Measurements from ENCODE around the gene LINGO3.
A peak's percentile ranks its signal among the peaks of the same experiment; 100 is the strongest.
"Not testable (repeated sequence)": the region's sequence is repeated elsewhere in the genome, so short reads cannot be mapped to it uniquely, and the experiment has no call there.

LINGO3 gene

GRCh38 chr19:2283835-2284507, 24.0 kb downstream of the LINGO3 start:
- no peak for DNase-seq (ENCODE audit: low spot score)

DNA sequence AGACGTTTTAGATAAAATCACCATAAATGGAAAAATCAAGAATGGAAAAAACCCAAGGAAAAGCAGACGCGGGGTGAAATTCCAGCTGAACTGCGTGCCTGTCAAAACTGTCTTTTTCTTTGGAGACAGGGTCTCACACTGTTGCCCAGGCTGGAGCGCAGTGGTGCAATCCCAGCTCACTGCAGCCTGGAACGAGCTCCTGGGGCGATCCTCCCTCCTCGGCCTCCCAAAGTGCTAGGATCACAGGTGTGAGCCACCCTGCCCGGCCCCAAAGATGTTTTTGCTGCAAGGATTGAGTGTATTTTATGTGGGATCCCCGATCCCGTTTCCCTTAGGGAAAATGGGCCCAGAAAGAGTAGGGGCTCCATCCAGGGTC, 25.1 kb downstream of the LINGO3 start:
- no peak for DNase-seq (ENCODE audit: low spot score)

DNA sequence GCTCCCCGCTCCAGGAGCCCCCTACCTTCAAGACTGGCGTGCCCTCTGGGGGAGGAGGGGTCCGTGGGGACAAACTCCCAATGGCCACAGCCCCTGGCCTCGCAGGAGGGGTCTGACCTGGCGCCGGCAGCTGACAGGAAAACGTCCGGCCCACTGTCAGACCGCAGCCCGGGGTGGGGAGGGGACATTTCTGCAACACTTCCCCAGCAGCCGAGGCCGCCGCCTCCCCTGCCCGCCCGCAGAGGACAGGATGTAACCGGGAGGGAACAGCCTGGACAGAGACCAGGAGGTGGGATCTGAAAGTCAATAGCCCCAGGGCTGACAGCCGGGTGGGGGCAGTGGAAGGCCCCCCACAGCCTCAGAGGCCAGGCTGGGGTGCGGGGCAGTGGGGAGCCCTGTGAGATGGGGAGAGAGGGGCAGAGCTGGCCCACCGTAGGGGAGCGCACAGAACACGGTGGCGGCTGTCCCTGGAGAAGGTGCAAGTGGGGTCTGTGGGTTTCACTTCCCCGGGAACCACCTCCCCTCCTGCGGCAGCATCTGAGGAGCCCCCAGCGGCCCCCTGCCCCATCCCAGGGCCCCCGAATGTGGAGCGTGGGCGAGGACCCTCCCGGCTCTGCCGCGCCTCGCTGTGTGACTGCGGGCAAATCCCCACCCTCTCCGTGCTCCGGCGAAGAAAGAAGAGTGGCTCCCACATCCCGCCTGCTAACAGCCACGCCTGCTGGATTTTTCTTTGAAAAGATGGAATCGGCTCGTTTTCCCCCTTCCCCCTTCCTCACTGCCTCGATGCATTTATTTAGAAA, 25.7 kb downstream of the LINGO3 start, which contains the start of gene PEAK3:
PEAK3 (minus strand) TSS at position 114 of the 800 bp plus-strand sequence. CDS start 1,244 bp downstream, outside the sequence.
- no peak for DNase-seq (ENCODE audit: low spot score)

- DNase-seq (ENCODE audit: low spot score) = not testable (repeated sequence)
Measured at GRCh38 chr19:2281265-2282061, 26.5 kb downstream of the LINGO3 start.

GRCh38 chr19:2280633-2281264, 27.2 kb downstream of the LINGO3 start:
- DNase-seq (ENCODE audit: low spot score) = no peak

- no peak for DNase-seq (ENCODE audit: low spot score)
Measured at GRCh38 chr19:2278459-2279158, 29.3 kb downstream of the LINGO3 start.

DNA sequence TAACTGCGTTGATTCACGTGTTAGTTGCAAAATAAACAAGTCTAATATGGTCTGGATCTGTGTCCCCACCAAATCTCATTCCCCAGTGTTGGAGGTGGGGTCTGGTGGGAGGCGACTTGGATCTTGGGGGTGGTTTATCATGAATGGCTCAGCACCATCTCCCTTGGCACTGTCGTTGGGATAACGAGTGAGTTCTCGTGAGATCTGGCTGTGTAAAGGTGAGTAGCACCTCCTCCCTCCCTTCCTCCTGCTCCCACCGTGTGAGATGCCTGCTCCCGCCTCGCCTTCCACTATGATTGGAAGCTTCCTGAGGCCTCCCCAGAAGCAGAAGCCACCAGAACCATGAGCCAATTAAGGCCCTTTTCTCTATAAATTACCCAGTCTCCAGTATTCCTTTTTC, 30.8 kb downstream of the LINGO3 start:
- no peak for DNase-seq (ENCODE audit: low spot score)

DNA sequence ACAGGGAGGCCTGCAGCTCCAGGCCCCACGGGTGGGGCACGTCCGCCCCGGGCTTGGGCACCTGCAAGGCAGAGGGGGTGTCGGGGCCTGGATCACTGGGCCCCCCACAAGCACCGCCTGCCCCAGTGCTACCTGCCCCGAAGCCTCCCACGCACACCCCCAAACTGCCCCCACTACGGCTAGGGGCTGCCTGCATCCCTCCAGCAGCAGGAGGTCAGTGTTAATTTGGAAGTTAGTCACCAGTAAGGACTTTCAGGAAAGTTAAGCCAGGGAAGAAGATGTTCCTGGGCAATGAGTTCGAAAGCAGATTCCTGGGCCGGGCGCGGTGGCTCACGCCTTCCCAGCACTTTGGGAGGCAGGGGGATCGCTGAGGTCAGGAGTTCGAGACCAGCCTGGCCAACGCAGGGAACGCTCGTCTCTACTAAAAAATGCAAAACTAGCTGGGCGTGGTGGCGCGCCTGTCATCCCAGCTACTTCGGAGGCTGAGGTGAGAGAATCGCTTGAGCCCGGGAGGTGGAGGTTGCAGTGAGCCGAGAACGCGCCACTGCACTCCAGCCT, 31.4 kb downstream of the LINGO3 start:
- no peak for DNase-seq (ENCODE audit: low spot score)

- DNase-seq (ENCODE audit: low spot score) = no peak
Measured at GRCh38 chr19:2275588-2276428, 32.1 kb downstream of the LINGO3 start.

DNA sequence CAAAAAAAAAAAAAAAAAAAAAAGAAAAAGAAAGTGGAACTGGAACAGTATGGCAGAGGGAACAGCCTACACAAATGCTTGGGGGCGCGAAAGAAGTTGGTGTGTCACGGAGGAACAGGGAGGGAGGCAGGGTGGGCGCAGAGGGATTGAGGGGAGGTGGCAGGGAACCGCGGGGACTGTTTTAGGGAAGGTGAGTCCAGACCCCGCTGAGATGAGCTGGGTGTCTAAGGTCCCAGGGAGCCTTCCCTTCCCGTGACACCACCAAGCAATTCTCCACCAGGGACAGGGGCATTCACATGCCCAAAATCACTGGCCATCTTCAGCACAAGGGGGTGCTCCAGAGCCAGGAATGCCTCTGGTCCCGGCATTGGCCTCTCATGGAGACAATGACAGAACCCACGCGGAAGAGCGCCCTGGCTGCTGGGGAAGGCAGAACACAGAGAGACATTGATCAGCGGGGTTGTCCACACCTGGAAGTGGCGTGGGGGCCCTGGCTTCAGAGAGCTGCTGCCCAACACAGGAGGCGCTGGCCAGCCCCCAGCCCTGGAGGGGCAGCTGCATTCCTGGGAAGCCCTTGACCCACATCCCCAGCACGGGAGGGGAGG, 32.9 kb downstream of the LINGO3 start:
- DNase-seq (ENCODE audit: low spot score) = peak; percentile 77

DNA sequence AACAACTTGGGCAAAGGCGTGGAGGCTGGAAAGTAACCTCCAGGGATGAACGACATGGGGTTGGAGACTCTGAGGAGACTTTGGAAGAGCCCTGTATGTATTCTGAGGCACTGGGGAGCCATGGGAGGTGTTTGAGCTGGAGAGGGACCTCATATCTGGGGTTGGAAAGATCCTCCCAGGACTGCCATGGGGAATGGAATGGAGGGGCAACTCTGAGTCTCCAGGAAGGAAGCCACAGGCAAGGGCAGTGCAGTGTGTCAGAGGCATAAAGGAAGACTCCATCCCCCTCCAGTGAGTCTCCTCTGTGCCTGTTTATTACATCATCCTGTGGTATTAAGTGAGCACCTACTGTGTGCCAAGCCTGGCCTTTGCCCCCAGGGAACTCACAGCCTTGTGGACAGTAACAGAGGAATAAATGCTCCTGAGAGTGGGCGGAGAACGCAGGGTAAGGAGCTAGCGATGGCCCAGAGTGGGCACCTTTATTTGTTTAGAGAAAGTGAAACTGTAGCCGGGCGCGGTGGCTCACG, 33.7 kb downstream of the LINGO3 start:
- no peak for DNase-seq (ENCODE audit: low spot score)

DNA sequence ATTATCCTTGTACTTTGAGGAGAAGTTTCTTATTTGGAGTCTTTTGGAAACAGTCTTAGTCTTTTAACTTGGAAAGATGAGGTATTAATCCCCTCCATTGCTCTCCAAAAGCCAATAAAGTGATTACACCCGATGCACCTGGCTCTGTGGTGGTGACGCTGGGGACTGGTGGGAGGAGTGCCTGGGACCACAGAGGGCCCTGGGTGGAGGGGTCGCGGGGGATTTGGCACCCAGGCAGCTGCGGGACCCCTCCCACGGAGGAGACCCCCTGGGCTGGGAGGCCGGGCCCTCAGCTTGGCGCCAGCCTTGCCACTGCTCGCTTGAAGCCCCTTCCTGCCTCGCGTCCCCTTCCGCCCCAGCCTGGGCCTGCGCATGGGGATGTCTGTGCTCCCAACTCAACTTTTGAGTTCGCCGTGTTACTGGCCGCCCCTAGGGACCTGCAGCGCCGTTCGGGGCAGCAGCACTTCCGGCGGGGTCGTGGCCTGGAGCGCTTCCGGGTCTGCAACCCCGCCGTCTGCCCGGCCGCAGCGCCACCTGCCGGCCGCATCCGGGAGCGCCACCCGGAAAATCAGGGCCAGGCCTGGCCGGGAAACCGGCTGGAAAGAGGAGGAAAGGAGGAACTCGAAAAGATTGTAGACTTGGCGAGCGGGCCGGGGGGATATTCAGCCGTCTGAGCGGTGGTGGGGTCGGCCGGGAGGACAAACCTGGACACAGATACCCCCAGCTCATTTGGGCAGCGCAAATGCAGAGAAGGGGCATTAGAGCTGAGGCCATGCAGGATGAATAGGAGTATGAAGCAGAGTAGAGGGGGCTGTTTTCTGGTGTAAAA, 34.4 kb downstream of the LINGO3 start:
- DNase-seq (ENCODE audit: low spot score) = peak; percentile 85

DNA sequence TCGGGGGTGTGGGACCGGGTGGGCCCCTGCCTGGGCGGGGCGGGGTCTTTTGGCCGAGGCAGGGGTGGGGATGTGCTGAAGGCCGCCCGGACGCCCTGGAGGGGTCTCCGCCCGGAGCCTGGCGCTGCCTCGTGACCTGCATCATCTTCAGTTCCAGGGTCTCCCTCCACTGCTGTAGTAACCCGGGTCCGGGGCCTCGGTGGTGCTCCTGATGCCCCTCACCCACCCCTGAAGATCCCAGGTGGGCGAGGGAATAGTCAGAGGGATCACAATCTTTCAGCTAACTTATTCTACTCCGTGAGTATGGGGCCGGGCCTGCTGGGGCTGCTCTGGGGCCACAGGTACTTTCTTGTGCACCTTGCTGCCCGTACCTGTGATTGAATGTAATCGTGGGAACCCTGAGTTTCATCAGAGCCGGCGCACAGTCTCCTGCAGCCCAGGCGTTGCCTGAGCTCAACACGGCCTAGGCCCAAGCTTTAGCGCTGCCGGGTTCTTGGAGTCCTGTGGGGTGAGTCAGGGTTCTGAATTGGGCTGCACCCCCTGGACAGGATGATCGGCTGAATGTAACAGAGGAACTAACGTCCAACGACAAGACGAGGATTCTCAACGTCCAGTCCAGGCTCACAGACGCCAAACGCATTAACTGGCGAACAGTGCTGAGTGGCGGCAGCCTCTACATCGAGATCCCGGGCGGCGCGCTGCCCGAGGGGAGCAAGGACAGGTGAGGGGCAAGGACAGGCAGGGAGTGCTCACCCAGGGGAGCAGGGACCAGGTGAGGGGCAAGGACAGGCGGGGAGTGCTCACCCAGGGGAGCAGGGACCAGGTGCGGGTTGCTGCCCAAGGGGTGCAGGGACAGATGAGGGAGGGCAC, 36.5 kb downstream of the LINGO3 start:
- no peak for DNase-seq (ENCODE audit: low spot score)

DNA sequence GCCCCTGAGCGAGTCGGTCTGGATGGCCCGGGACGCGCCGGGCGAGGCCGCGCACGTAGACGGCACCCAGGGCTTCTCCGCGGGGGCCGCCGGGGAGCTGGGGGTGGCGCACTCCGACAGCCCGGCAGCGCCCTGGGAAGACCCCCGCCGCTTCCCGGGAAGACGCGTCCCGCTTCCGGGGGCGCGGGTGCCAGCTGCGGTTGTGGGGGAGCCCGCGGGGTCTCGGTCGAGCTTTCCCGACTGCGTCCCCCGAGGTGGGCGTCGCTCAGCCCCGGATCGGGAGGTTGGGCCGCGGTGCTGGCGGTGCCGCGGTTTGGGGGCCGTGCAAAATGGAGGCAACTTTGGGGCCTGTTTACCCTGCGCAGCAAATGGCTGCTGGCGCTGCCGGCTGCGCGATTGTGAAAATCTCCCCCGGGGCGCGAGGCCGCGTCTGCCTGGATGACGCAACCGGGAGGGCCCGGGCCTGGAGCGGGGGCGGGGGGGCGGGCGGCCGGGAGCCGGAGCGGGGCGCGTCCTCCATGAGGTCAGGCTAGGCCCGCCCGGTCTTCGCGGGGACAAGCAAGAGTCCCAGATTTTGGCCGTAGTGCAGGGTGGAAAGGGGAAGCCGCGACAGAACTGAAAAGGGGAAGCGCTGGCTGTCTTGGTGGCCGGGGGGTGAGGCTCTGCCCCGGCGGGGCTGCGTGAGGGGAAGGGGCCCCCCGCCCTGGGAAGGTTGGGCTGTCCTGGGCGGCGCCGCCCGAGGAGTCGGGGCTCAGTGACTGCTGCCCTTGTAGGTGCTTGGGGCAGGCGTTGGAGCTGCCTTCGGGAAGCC, 37.3 kb downstream of the LINGO3 start:
- DNase-seq (ENCODE audit: low spot score) = no peak

DNA sequence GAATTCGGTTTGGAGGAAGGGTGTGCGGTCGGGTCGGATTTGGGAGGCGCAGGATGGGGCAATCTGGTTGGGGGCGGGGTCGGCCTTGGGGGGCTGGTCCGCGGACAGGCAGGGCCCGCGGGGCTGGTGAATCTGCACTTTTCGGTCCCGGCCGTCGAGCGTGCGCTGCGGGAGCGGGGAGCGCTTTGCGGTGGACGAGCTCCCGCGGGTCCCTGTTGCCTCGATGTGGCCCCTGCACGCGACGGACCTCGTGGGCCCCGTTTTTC, 37.9 kb downstream of the LINGO3 start:
- no peak for DNase-seq (ENCODE audit: low spot score)

DNA sequence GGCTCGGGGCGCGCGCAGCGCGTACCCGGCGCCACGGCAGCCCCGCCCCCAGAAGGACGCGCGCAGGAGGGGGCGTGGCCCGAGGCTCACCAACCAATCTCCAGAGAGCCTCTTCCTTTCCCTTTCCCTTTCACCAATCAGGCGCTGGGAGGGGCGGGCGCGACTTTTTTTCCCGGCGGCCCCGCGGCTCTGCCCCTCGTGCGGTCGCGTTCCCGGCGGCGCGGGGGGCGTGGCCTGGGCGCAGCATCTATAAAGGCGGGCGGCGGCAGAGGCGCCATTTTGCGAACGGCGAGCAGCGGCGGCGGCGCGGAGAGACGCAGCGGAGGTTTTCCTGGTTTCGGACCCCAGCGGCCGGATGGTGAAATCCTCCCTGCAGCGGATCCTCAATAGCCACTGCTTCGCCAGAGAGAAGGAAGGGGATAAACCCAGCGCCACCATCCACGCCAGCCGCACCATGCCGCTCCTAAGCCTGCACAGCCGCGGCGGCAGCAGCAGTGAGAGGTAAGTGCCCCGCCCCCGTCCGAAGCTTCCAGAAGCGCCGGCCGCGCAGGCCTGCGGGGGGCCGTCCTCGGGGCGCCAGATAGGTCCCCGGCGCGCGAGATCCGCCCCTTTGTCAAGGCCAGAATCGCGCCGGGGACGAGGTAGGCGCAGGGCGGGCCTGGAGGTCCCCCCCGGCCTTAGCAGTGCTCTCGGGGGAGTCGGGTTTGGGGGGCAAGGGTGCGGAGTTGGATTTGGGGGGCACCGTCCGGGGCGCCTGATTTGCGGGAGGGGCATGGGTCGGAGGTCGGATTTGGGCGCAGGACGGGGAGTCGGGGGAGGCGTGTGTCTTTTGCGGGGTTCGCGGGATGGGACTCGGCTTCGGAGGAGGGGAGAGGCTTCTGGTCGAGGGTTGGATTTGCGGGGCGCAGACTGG, 38.5 kb downstream of the LINGO3 start:
- DNase-seq (ENCODE audit: low spot score) = peak; percentile 92

All from SK-N-DZ (cell line).